ENCODE measurements around the gene MT1F.
A peak's percentile ranks its signal among the peaks of the same experiment; 100 is the strongest.
"Not testable (repeated sequence)": the region's sequence is repeated elsewhere in the genome, so short reads cannot be mapped to it uniquely, and the experiment has no call there.

MT1F gene

GRCh38 chr16:56673921-56674320 lies 16.2 kb downstream of the MT1F start:
- no peak for DNase-seq

GRCh38 chr16:56674570-56674969 lies 16.8 kb downstream of the MT1F start:
- DNase-seq = not testable (repeated sequence)

GRCh38 chr16:56675685-56676210 lies 18.0 kb downstream of the MT1F start:
- DNase-seq = peak; percentile 52

- DNase-seq = no peak
These were observed 19.7 kb downstream of the MT1F start for GRCh38 chr16:56677474-56677873.

DNA sequence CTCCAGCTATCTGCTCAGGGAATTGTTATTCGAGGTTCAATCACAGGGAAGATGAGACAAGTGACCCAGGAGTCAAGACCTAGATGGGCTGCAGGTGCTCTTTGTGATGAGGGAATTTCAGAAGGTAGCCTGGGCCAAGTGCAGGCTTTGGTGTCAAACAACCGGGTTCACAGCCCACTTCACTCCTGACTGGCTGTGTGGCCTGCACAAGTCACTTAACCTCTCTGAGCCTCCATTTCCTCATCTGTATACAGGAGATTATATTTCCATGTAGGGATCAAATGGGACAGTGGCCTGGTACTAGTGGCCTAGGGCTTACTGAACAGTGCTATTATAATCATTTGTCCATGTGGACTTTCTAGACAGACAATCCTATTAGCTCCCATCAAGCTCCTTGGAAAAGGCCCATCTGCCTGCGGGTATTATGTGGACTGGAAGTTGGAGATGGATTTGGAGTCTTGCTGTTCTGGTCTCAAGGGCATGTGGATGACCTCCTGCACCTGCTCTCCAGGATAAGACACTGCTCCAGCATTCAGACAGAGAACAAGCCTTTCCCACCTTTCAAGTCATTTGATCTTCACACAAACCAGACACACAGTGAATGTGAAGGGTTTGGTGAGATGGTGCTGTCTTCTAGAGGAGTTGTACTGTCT lies 21.4 kb downstream of the MT1F start:
- no peak for DNase-seq

DNA sequence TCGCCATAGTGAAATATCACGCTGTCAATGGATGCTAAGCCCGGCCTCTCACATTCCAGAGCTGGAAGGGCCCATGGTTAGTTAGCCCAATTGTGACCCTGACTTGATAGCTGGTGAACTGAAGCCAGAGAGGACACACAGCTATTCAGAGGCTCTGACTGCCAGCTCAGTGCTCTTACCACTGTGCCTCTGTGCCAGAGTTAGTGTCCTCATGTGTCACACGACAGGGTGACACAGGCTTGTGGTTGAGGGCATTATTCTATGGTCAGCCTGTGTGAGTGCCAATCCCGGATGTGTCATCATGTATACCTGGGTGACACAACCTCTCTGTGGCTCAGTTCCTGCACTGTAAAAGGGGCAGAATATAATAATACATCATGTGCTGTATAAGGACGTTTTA lies 22.1 kb downstream of the MT1F start:
- no peak for DNase-seq

GRCh38 chr16:56681939-56682702 lies 24.4 kb downstream of the MT1F start, which contains the start of gene MT1X:
TSS of gene MT1X (plus strand) at chr16:56682470. CDS start at chr16:56682541, 71 bp downstream.
- DNase-seq = peak; percentile 83

DNA sequence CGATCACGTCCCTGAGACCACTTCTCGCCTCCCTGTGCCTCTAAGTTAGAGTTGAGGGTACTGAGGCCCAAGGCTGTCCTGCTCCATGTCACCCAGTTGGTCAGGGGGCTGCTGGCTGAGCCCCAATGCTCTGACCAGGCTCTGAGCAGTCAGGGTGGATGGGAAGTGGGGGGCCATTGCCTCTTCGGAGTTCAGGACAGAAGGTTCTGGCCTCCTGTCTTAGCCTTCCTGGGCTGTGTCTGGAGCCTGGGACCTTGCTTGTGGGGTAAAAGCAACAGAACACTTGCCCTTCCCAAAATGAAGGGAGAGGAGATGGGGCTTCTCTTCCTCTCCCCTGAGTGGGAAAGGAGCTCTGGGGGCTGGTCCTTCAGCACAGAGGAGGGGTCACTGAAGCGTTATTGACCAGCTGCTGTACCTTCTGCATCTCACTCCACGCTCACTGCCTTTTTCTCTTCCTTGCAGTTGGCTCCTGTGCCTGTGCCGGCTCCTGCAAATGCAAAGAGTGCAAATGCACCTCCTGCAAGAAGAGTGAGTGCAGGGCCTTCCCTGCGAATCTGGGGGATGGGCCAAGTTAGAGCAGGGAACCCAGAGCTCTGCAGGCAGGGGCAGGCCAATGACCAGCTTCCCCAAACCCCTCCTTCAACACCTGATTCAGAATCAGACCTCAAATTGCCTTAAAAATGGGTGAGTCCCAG lies 25.1 kb downstream of the MT1F start:
- no peak for DNase-seq

GRCh38 chr16:56683424-56684172 lies 25.8 kb downstream of the MT1F start:
- DNase-seq = no peak

DNA sequence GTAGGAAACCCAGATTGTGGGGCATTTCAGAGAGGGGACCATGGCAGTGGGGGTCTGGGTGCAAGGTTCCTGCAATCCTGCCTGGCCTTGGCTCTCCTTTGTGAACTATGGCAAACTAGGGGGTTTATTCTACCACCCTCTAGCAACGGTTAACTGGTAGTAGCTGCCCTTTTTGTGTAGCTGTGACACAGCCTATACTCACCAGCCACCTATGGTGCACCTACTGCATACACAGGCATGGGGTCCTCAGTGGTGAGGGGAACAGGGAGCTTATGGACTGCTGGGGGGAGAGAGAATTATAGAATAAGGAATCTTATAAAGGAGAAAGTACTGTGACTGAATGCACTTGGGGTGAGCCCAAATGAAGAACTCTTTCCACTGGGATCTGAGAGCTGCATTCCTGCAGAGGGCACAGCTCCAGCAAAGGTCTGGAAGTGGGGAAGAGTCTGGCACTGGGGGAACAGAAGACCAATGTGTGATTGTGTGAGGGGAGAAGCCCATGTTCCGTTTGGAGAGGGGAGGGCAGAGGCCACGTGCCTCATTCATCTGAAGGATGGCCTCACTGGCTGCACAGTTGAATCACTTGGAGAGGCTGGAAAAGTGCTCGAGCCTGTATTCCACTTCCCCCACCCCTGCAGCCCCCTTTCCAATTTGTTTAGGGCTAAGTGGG lies 26.6 kb downstream of the MT1F start:
- DNase-seq = no peak

DNA sequence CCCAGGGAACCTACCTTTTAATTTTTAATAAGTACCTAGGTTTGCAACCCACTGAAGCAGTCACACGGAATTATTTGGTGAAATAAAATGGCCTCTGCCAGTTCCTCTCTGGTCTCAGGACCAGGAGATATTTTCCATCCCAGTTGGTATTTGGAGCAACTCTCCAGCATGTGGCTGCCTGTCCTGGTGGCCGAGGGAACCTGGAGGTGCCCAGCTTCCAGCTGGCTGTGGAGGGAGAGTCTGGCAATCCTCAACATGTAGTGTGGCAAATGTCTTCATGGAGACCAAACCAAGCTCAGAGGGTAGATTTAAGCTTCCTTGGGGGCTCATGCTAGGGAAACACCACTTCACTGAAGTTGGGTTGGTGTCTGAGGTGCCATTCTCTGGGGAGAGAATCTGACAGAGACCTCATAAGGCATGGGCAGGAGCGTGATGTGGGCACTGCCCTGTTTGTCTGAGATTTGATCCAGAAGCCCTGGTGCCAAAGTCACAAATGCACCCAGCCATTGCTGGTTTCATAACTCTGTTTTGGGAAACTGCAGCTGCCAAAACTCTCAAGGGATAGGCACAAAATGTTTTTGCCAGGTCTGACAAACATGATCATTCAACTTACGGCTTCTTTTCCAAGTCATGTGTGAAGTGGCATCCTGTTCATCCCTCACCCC lies 27.3 kb downstream of the MT1F start:
- no peak for DNase-seq

DNA sequence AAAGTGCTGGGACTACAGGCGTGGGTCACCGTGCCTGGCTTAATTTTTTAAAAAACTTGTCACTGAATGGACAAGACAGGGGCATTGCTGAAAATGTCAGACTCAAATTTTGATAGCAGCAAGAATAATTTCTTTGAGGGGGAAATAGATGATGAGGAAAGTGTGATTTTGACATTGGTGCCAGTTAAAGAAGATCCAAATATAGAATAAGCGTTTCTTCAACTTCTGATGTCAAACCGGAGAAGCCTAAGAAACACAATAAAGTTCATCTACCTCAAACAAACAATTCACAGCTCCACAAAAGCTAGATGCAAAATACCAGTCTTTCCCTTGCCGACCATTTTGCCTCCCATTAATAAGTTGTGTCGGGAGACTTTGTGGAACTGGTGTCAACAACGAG lies 29.0 kb downstream of the MT1F start:
- no peak for DNase-seq

DNA sequence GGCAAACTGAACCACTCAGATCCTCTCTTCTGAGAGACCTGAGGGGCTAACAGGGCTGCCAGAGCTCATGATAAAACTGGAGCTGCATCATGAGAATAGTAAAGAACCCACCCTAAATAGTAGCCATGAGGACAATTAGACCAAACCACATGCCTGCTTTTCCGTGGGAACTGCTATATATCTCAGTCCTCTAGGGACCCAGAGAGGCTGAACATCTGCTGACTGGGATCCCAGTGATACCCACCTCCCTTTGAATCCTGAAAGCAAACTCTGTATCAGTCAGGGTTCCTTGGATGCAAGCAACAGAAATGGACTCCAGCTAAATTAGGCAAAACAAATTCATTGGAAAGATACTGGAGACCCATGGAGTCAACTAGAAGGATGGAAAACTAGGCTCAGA lies 31.0 kb downstream of the MT1F start:
- DNase-seq = no peak

- DNase-seq = no peak
These were observed 31.4 kb downstream of the MT1F start for GRCh38 chr16:56689171-56689570.

DNA sequence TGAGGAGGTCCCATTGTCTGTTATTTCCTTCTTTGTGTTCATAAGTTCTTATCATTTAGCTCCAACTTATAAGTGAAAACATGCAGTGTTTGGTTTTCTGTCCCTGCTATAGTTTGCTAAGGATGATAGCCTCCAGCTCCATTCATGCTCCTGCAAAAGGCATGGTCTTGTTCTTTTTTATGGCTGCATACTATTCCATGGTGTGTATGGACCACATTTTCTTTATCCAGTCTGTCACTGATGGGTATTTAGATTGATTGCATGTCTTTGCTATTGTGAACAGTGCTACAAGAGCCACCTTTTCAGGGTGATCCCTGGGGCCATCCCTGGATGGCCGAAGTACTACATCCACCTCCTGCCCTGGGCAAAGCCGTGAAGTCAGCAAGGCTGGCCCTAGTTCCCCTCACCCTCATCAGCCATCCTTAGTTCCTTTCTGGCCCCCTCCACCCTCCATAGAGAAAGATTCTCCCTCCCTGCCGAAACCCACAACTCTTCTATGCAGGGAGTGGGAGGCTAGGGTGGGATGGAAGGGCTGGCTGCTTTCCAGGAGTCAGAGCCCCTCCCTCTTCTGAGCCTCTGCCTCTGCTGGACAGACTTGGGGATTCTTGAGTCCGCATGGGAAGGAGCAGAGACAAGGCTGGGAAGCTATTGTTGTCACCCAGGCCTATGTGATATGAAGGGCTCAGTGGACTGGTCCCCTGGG lies 32.8 kb downstream of the MT1F start:
- DNase-seq = no peak

DNA sequence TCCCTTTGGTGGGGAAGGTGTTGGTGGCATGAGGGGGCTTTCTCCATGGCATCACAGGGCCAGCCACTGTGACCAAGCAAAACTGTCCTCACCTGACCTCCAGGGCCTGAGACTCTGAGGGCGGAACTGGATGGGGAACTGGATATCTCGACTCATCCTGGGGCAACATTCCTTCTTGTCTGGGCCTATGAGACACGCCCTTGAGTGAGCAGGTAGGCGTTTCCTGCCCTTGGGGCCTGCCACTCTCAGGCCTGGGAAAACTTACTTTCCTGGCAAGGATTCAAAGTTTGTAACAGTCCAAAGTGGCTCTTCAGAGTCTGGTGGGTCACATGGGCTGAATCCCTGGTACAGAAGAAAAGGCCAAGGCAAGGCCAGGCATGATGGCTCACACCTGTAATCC lies 34.1 kb downstream of the MT1F start:
- no peak for DNase-seq

GRCh38 chr16:56695246-56695645 lies 37.5 kb downstream of the MT1F start:
- DNase-seq = no peak

DNA sequence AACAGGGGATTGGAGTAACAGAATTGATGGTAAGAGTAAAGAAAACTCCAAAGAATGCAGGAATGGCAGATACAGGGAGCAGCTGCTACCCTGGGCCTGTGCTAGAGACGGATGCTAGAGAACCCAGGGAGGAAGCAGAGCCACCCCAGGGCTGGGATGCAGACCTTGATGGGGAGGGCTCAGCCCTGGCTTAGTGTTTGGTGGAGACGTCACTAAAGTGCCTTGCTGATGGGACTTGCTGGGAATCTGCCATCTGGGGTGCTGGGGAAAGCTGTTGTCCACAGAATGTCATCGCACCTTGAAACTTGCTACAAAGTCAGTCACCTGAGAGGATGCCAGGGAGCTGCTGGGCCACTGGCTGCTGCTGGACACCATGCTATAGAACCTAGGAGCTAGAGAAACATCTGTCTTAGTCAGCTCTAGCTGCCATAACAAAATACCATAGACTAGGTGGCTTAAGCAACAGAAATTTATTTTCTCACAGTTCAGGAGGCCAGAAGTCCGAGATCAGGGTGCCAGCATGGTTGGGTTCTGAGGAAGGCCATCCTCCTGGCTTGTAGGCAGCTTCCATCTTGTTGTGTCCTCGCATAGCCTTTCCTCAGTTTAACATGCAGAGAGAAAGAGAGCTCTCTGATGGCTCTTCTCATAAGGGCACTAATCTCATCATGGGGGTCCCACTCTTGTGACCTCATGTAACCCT lies 39.8 kb downstream of the MT1F start:
- no peak for DNase-seq

GRCh38 chr16:56700195-56700594 lies 42.4 kb downstream of the MT1F start:
- DNase-seq = no peak

- no peak for DNase-seq
These were observed 42.9 kb downstream of the MT1F start for GRCh38 chr16:56700631-56701030.

- no peak for DNase-seq
These were observed 43.8 kb downstream of the MT1F start for GRCh38 chr16:56701534-56701933.

Data from stimulated activated naive CD4-positive, alpha-beta T cell treated with Interleukin-2 at 50 U/mL for 16 hours (primary cell).